ENCODE data around the gene TENT4B. TPM values are rescaled to one million over a fixed set of nuclear protein-coding genes. Genes with fewer than 3 reads are reported as not detected.

TENT4B gene
- total RNA-seq, 1 donor from 2014 or later, result 9.6 TPM

DNA sequence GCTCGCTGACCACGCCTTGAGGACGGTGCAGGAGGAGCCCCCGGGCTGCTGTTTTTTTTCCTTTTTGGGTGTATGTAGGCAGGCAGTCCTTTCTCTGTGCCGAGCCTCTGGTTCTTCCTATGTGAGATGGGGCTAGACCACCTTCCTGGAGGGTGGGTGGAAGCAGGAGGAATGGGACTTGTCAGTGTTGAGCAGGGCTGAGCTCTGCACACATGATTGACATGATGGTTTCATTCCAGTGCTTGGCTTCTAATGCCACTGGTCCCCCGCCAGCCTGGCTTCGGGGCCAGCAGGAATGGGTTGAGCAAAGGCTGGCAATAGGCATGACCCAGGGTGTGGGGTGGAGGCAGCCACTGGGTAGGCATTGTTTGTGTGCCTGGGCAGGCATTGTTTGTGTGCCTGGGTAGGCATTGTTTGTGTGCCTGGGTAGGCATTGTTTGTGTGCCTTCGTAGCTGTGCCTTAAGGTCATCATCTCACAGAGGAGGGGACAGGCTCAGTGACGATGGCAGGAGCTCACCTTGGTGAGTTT is 99.0 kb downstream of the TENT4B start:
- Mint-ChIP-seq H3K36me3 (ENCODE audit: unreplicated experiment) (peaks cover 6% of the 10 kb centered on the region), H3K4me3 (ENCODE audit: unreplicated experiment) (no peak overlapping the region), H3K4me1 (ENCODE audit: unreplicated experiment) (peaks cover 29% of the 10 kb centered on the region), H3K27me3 (ENCODE audit: unreplicated experiment) (peaks cover 35% of the 10 kb centered on the region), H3K27ac (ENCODE audit: unreplicated experiment) (peak overlapping the region; percentile 75), H3K9me3 (ENCODE audit: unreplicated experiment) (peaks cover 4% of the 10 kb centered on the region)
- TF ChIP-seq, protein P1, sequence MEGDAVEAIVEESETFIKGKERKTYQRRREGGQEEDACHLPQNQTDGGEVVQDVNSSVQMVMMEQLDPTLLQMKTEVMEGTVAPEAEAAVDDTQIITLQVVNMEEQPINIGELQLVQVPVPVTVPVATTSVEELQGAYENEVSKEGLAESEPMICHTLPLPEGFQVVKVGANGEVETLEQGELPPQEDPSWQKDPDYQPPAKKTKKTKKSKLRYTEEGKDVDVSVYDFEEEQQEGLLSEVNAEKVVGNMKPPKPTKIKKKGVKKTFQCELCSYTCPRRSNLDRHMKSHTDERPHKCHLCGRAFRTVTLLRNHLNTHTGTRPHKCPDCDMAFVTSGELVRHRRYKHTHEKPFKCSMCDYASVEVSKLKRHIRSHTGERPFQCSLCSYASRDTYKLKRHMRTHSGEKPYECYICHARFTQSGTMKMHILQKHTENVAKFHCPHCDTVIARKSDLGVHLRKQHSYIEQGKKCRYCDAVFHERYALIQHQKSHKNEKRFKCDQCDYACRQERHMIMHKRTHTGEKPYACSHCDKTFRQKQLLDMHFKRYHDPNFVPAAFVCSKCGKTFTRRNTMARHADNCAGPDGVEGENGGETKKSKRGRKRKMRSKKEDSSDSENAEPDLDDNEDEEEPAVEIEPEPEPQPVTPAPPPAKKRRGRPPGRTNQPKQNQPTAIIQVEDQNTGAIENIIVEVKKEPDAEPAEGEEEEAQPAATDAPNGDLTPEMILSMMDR (IDR thresholded peaks at IDR 0.05), result no peak
- DNase-seq (ENCODE audit: extremely low spot score, unreplicated experiment), result peak; percentile 81

DNA sequence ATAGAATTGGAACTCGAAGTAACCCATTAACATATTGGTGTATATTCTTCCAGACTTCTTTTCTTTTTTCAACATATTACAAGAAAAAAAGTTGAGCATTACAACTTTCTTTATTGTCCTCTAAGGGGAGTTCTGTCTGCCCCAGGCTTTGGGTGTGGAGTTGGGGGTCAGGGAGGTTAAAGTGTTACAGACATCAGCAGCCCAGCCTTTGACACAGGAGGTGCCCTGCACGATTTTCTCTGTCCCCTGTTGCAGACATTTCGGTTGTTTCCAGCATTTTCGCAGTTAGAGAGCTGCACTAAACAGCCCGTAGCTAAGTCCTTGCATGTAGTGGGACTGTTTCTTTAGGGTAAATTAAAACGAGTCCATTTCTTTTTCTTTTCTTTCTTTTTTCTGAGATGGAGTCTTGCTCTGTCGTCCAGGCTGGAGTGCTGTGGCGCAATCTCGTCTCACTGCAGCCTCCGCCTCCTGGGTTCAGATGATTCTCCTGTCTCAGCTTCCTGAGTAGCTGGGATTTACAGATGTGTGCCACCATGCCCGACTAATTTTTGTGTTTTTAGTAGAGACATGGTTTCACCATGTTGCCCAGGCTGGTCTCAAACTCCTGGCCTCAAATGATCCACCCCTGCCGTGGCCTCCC is 99.9 kb downstream of the TENT4B start:
- H3K27ac Mint-ChIP-seq (ENCODE audit: unreplicated experiment), result no peak overlapping the region
- TF ChIP-seq, protein P1 (IDR thresholded peaks at IDR 0.05), result no peak
- peaks cover 6% of the 10 kb centered on the region for H3K36me3 Mint-ChIP-seq (ENCODE audit: unreplicated experiment)
- peaks cover 35% of the 10 kb centered on the region for H3K27me3 Mint-ChIP-seq (ENCODE audit: unreplicated experiment)
- no peak for DNase-seq (ENCODE audit: extremely low spot score, unreplicated experiment)
- peaks cover 4% of the 10 kb centered on the region for H3K9me3 Mint-ChIP-seq (ENCODE audit: unreplicated experiment)
- H3K4me3 Mint-ChIP-seq (ENCODE audit: unreplicated experiment), result no peak overlapping the region
- peaks cover 29% of the 10 kb centered on the region for H3K4me1 Mint-ChIP-seq (ENCODE audit: unreplicated experiment)

DNA sequence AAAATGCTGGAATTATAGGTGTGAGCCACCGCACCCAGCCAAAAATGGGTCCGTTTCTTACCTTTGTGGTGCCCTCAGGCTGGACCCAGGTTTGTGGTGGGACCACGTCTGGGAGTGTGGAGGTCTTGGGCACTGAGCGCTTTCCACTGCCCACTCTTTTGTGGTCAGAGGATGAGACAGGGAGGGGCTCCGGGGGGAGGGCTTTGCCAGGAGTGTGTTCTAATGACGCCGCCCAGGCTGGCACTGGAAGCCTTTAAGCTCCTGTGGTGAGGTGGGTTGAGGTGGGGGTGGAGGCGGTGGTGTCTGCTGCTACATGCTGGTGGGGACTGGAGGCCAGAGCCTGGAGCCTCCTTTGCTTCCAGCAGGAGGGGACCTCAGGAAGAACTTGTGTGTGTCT is 100.4 kb downstream of the TENT4B start:
- Mint-ChIP-seq H3K4me3 (ENCODE audit: unreplicated experiment) (no peak overlapping the region), H3K27me3 (ENCODE audit: unreplicated experiment) (peaks cover 35% of the 10 kb centered on the region), H3K4me1 (ENCODE audit: unreplicated experiment) (peaks cover 29% of the 10 kb centered on the region), H3K27ac (ENCODE audit: unreplicated experiment) (no peak overlapping the region), H3K9me3 (ENCODE audit: unreplicated experiment) (peaks cover 4% of the 10 kb centered on the region), H3K36me3 (ENCODE audit: unreplicated experiment) (peaks cover 6% of the 10 kb centered on the region)
- peak; percentile 70 for DNase-seq (ENCODE audit: extremely low spot score, unreplicated experiment)
- TF ChIP-seq, protein P1 (IDR thresholded peaks at IDR 0.05), result no peak

DNA sequence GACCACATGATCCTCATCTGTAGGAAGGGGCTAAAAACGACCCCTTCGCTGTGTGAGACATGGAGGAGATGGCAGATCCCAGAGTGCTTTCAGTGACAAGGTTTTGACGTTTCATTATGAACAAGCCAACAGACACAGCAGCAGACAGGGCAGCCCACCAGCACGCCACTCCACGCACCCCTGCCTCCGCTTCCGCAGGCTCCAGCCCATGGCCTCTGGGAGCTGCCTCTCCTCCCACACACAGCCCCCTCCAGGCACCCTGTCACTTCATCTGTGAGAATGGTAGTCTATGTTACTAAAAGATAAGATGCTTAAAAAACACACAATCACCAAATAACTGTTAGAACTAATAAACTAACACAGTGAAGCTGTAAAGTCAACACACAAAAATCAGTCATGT is 101.0 kb downstream of the TENT4B start:
- Mint-ChIP-seq H3K4me1 (ENCODE audit: unreplicated experiment) (peaks cover 34% of the 10 kb centered on the region), H3K9me3 (ENCODE audit: unreplicated experiment) (peaks cover 4% of the 10 kb centered on the region), H3K4me3 (ENCODE audit: unreplicated experiment) (no peak overlapping the region), H3K27ac (ENCODE audit: unreplicated experiment) (no peak overlapping the region), H3K27me3 (ENCODE audit: unreplicated experiment) (peaks cover 35% of the 10 kb centered on the region), H3K36me3 (ENCODE audit: unreplicated experiment) (peaks cover 6% of the 10 kb centered on the region)
- TF ChIP-seq, protein P1 (IDR thresholded peaks at IDR 0.05), result no peak
- DNase-seq (ENCODE audit: extremely low spot score, unreplicated experiment), result peak; percentile 73

DNA sequence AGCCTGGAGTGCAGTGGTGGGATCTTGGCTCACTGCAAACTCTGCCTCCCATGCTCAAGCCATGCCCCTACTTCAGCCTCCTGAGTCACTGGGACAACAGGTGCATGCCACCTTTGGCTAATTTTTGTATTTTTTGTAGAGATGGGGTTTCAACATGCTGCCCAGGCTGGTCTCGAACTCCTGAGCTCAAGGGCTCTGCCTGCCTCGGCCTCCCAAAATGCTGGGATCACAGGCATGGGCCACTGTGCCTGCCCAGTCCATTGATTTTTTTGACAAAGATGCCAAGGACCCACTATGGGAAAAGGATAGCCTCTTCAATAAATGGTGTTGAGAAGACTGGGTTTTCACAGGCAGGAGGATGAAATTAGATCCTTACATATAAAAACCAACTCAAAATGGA is 102.4 kb downstream of the TENT4B start:
- no peak overlapping the region for H3K27ac Mint-ChIP-seq (ENCODE audit: unreplicated experiment)
- TF ChIP-seq, protein P1 (IDR thresholded peaks at IDR 0.05), result no peak
- H3K36me3 Mint-ChIP-seq (ENCODE audit: unreplicated experiment), result peaks cover 6% of the 10 kb centered on the region
- peaks cover 42% of the 10 kb centered on the region for H3K4me1 Mint-ChIP-seq (ENCODE audit: unreplicated experiment)
- peaks cover 4% of the 10 kb centered on the region for H3K9me3 Mint-ChIP-seq (ENCODE audit: unreplicated experiment)
- DNase-seq (ENCODE audit: extremely low spot score, unreplicated experiment), result no peak
- H3K4me3 Mint-ChIP-seq (ENCODE audit: unreplicated experiment), result no peak overlapping the region
- peaks cover 35% of the 10 kb centered on the region for H3K27me3 Mint-ChIP-seq (ENCODE audit: unreplicated experiment)
